ENCODE data around the gene SLF2. TPM values are rescaled to one million over a fixed set of nuclear protein-coding genes. Genes with fewer than 3 reads are reported as not detected.

SLF2 gene
- total RNA-seq, 1 donor from 2014 or later, result 17.1 TPM

DNA sequence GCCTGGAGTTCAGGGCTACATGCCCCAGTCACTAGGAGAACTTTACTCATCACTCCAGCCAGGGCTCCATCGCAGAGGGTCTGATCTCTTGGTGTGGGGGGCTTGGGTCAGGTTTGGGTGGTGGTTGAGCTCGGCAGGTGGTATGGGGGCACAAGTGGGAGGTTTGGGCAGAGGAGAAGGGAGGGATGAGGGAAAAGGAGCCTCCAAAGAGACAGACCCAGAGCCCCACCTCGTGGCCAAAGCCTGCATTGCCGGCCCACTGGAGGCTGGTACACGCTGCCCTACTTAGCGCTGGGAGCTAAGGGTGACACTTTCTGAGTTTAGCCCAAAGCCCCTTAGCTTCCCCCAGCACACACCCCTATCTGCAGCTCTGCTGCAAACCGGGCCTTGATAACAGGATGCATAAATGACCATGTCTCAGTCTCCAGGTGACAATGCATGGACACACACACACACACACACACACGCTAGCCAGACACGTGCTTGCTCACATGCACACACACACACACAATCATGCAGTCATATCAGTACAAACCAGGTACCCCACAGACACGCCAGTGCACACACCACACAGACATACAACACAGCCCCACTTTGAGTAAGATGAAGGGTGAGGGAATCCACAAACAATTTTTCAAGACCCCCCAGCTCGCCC lies 101.6 kb downstream of the SLF2 start:
- peak in 1 of 2 donors; percentile 64 for DNase-seq (ENCODE audit: low read depth in 2 of 2)

Other genes starting within 250 kb of the SLF2 start
- not detected in 2 replicates for gene PAX2, start 167.4 kb upstream of the SLF2 start, total RNA-seq
- gene SEMA4G, start 56.5 kb downstream of the SLF2 start, total RNA-seq, result 0.77 and 1.5 TPM in 2 replicates
- 51.2 and 58.7 TPM in 2 replicates for gene MRPL43, start 74.5 kb downstream of the SLF2 start, total RNA-seq
- gene TWNK, start 74.6 kb downstream of the SLF2 start, total RNA-seq, result 5.3 and 7.0 TPM in 2 replicates
- gene LZTS2, start 86.8 kb downstream of the SLF2 start, total RNA-seq, result 33.9 and 41.5 TPM in 2 replicates
- 0.25 and 0.51 TPM in 2 replicates for gene PDZD7, start 118.2 kb downstream of the SLF2 start, total RNA-seq
- 51.2 and 74.8 TPM in 2 replicates for gene SFXN3, start 118.3 kb downstream of the SLF2 start, total RNA-seq
- 0.38 and 0.39 TPM in 2 replicates for gene KAZALD1, start 149.0 kb downstream of the SLF2 start, total RNA-seq
- gene TLX1, start 218.3 kb downstream of the SLF2 start, total RNA-seq, result not detected in 2 replicates

Measured in dermis microvascular lymphatic vessel endothelial cell (primary cell).